HG03039 (cell line): ENCODE results near the gene PPP1R14C.

Experiments used
- ATAC-seq: cut with Tn5 transposase; IDR thresholded peaks from one replicate; pipeline ENCODE4 v1.9.1; 2021; ENCODE audit warnings: mild to moderate bottlenecking, moderate library complexity; ENCODE audit not compliant: unreplicated experiment

PPP1R14C gene

GRCh38 chr6:150243620-150244314, 100.9 kb downstream of the PPP1R14C start:
- ATAC-seq: no peak

- no peak for ATAC-seq
These were observed 102.5 kb downstream of the PPP1R14C start for GRCh38 chr6:150245148-150245935.

- ATAC-seq: no peak
These were observed 105.0 kb downstream of the PPP1R14C start for GRCh38 chr6:150247803-150248202.

- ATAC-seq: no peak
These were observed 105.5 kb downstream of the PPP1R14C start for GRCh38 chr6:150248300-150248699.

GRCh38 chr6:150249261-150249660, 106.4 kb downstream of the PPP1R14C start:
- ATAC-seq: no peak

- ATAC-seq: no peak
These were observed 108.0 kb downstream of the PPP1R14C start for GRCh38 chr6:150250826-150251225.

GRCh38 chr6:150251566-150252186, 108.8 kb downstream of the PPP1R14C start:
- no peak for ATAC-seq

GRCh38 chr6:150252714-150253444, 110.0 kb downstream of the PPP1R14C start:
- no peak for ATAC-seq

GRCh38 chr6:150253489-150253888, 110.6 kb downstream of the PPP1R14C start:
- ATAC-seq: no peak

- no peak for ATAC-seq
These were observed 111.9 kb downstream of the PPP1R14C start for GRCh38 chr6:150254770-150255169.

GRCh38 chr6:150255840-150256239, 113.0 kb downstream of the PPP1R14C start:
- no peak for ATAC-seq

- ATAC-seq: no peak
These were observed 113.9 kb downstream of the PPP1R14C start for GRCh38 chr6:150256618-150257272.

GRCh38 chr6:150258381-150258780, 115.5 kb downstream of the PPP1R14C start:
- no peak for ATAC-seq

- ATAC-seq: no peak
These were observed 118.1 kb downstream of the PPP1R14C start for GRCh38 chr6:150260931-150261330.

GRCh38 chr6:150261997-150262697, 119.3 kb downstream of the PPP1R14C start:
- no peak for ATAC-seq

GRCh38 chr6:150263765-150264404, 121.0 kb downstream of the PPP1R14C start:
- no peak for ATAC-seq

- ATAC-seq: no peak
These were observed 123.5 kb downstream of the PPP1R14C start for GRCh38 chr6:150266309-150266708.

GRCh38 chr6:150266963-150267685, 124.3 kb downstream of the PPP1R14C start:
- ATAC-seq: no peak
